ENCODE data around the gene KLRD1.
A peak's percentile ranks its signal among the peaks of the same experiment; 100 is the strongest.

The KLRD1 gene

DNA sequence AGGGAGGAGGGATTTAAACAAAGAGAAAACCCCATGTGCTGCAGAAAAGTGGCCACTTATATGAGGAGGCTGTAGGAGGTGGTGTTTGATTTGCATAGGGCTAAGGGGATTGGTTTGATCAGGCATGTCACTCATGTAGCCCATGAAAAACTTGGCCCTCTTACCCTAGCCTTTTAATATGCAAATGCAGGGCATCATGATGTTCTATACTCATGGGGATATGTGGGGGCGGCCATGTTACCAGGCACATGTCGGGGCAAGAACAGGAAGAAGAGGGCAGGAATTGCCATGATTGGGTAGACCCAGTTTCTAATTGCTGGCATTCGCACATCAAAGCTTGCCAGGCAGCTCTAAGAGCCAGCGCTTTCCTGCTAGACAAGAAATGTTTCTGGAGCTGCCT, 53.4 kb downstream of the KLRD1 start:
- DNase-seq (ENCODE audit: low read depth), result no peak
- no peak for TF ChIP-seq CTCF (IDR thresholded peaks at IDR 0.05; ENCODE audit: low read depth, low read length, missing control alignments)
- H3K4me3 ChIP-seq (ENCODE audit: low read depth, low read length), result no peak overlapping the region

GRCh38 chr12:10361622-10362021, 54.0 kb downstream of the KLRD1 start:
- DNase-seq (ENCODE audit: low read depth), result no peak
- TF ChIP-seq CTCF (IDR thresholded peaks at IDR 0.05; ENCODE audit: low read depth, low read length, missing control alignments), result no peak
- H3K4me3 ChIP-seq (ENCODE audit: low read depth, low read length), result no peak overlapping the region

GRCh38 chr12:10362325-10362724, 54.7 kb downstream of the KLRD1 start:
- DNase-seq (ENCODE audit: low read depth), result no peak

DNA sequence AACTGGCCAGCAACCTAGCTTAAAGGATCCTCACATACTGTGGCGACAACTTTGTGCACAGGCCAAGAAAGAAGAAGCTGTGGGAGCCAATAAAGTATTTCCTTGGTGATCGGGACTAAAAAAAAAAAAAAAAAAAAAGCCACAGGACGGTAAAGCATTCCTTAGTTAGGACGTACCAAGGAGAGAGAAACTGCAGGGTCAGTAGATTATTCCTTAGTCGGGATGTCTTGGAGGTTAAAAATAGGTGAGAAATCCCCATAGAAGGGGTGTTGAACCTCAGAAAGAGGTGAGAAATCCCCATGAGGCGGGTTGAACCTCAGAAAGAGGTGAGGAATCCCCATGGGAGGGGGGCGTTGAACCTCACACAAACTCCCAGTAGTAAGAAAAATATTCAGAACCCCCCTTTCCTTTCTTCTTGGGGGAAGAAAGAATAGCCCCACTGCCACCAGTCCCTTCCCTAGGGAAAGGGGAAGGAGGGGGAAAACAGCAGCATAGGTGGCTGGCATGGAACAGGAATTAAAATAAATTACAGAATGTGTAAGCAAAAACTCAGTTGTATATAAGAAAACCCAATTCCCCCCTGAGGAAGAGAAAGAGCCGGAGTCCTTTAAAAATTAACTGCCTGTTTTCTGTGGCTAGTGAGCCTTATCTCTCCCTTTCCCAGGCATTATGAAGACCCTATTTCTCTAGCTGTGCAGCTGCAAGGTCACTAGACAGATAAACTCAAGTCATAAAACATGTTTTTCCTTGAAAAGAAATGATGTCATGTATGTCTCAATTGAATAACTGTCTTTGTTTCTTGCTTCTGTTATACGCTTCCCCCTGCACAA, 55.4 kb downstream of the KLRD1 start:
- no peak overlapping the region for H3K4me3 ChIP-seq (ENCODE audit: low read depth, low read length)
- DNase-seq (ENCODE audit: low read depth), result no peak
- no peak for TF ChIP-seq CTCF (IDR thresholded peaks at IDR 0.05; ENCODE audit: low read depth, low read length, missing control alignments)

More at GRCh38 chr12:10362325-10362724, 54.7 kb downstream of the KLRD1 start:
- H3K4me3 ChIP-seq (ENCODE audit: low read depth, low read length), result no peak overlapping the region
- no peak for TF ChIP-seq CTCF (IDR thresholded peaks at IDR 0.05; ENCODE audit: low read depth, low read length, missing control alignments)

GRCh38 chr12:10363658-10363913, 55.9 kb downstream of the KLRD1 start:
- H3K4me3 ChIP-seq (ENCODE audit: low read depth, low read length), result no peak overlapping the region
- DNase-seq (ENCODE audit: low read depth), result no peak
- TF ChIP-seq CTCF (IDR thresholded peaks at IDR 0.05; ENCODE audit: low read depth, low read length, missing control alignments), result no peak

GRCh38 chr12:10363914-10364814, 56.5 kb downstream of the KLRD1 start:
- peak; percentile 36 for DNase-seq (ENCODE audit: low read depth)
- peak overlapping the region; percentile 60 for H3K4me3 ChIP-seq (ENCODE audit: low read depth, low read length)
- TF ChIP-seq CTCF (IDR thresholded peaks at IDR 0.05; ENCODE audit: low read depth, low read length, missing control alignments), result no peak
